Heart left ventricle (tissue), 13 donors: ENCODE measurements around the gene COLEC12.

Experiments
- POLR2A ChIP-seq, 2 donors: fragments of 450-650 bp; IDR thresholded peaks; one replicate each; pipeline ENCODE4 v1.6.1; 2017; ENCODE audit warnings: antibody characterized with exemption in 2 of 2, mild to moderate bottlenecking in 2 of 2, moderate library complexity in 2 of 2
- TF ChIP-seq, protein P1 (sequence below), 12 donors: fragments of 200-600 bp; sonication (generic) in 4 of 12; IDR thresholded peaks; one replicate each; pipeline versions ENCODE4 v1.5.0 to v1.8.0; 2018 to 2022; ENCODE audit warnings: antibody characterized with exemption in 12 of 12, mild to moderate bottlenecking in 5 of 12
- donor health status: ischemic (EF 13 %, LVEDD 7.1; RV severe dilation, severe dysfunction).
- donor health status: DM: no; HTN: yes; CAD: no.
- donor health status: DM: no; HTN: no; CAD: no.
- donor health status: ischemic (EF 25% LVEDD 6.9; RV normal size, moderate dysfunction).
- donor health status: ischemic (EF 25% LVEDD 5.7; RV mildly dilated, moderate dysfunction).
- donor health status: ischemic (EF 35%, LVEDD 5.7; RV mildly dilated, moderate dysfunction).
- donor health status: nonischemic (EF 11% LVEDD 7.7; RV severe dilation, severe dysfunction).
- donor health status: DM: yes; HTN: yes; CAD: no.
- donor health status: PGD.
- donor health status: ischemic (EF 29% LVEDD 5.4; RV normal size, mild dysfunction).
- donor health status: nonischemic (EF 23%, LVEDD 6.1; RV moderate dilation, normal function).

DNA sequence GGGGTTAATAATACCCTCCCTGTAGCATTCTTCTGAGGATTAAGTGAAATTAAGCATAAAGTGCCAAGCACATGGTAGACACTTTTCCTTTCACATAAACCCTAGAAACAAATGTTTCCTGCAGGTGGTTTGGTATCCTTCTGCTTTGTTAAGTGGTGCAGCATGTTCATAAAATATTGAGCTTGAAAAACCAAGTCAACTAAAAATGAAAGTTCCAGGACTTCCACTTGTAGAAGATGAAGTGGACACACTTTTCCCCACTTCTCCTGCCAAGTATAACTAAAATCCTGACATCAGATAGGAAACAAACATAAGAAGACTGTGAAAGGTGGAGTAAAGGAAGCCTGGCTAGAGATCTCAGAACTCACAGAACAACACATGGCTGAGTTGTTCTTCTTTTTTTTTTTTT lies 90.5 kb downstream of the COLEC12 start:
- TF ChIP-seq, protein P1, sequence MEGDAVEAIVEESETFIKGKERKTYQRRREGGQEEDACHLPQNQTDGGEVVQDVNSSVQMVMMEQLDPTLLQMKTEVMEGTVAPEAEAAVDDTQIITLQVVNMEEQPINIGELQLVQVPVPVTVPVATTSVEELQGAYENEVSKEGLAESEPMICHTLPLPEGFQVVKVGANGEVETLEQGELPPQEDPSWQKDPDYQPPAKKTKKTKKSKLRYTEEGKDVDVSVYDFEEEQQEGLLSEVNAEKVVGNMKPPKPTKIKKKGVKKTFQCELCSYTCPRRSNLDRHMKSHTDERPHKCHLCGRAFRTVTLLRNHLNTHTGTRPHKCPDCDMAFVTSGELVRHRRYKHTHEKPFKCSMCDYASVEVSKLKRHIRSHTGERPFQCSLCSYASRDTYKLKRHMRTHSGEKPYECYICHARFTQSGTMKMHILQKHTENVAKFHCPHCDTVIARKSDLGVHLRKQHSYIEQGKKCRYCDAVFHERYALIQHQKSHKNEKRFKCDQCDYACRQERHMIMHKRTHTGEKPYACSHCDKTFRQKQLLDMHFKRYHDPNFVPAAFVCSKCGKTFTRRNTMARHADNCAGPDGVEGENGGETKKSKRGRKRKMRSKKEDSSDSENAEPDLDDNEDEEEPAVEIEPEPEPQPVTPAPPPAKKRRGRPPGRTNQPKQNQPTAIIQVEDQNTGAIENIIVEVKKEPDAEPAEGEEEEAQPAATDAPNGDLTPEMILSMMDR (IDR thresholded peaks at IDR 0.05): no peak
- no peak for TF ChIP-seq POLR2A (IDR thresholded peaks at IDR 0.05)
